ENCODE data around the gene NPAS3. TPM values are rescaled to one million over a fixed set of nuclear protein-coding genes. Genes with fewer than 3 reads are reported as not detected.

NPAS3 gene
- total and polyA plus RNA-seq, 2 of the 13 experiments (the other 11 are each of a cell fraction or from before 2014, with no cell fraction given) = not detected

DNA sequence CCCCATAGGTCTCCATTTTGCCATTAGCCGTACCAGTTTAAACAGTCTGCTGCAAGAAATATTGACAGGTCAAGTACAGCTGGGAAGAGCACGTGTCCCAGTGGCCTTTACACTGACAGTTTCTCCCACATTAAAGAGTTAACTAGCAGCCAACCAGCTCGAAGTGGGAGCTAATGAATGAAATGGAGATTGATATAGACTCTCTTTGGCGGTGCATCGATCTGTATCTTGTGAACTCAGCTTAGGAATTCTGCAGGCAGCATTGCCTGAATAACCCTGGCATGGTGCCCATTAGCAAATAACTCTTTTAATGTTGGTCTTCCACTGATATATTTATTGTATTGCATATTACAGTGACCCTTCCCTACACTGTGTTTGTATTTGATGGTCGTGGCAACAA, 692.8 kb downstream of the NPAS3 start:
- no peak overlapping the region for H3K4me2 ChIP-seq (ENCODE audit: low read depth, low read length)
- H3K27ac ChIP-seq (ENCODE audit: extremely low read length, insufficient read depth, low read length) = no peak overlapping the region
- H3K4me3 ChIP-seq (replicated peaks in 1 of 3; ENCODE audit: insufficient read depth in 1 of 3, low read depth in 2 of 3, low read length in 3 of 3) = no peak overlapping the region
- H3K4me1 ChIP-seq (ENCODE audit: insufficient read depth, low read length) = no peaks in the 10 kb centered on the region
- H3K79me2 ChIP-seq (ENCODE audit: insufficient read depth, low read length) = no peaks in the 10 kb centered on the region
- no peak overlapping the region for H3K9ac ChIP-seq (ENCODE audit: insufficient read depth, low read depth, low read length)
- BruUV-seq (replicated peaks) = no TSS peak
- ChIA-PET POLR2A (no interaction called here), CTCF (ENCODE audit: low intra/inter-chr PET ratio, low total read pairs) (no interaction called here)
- intact Hi-C loops (cut with micrococcal nuclease; ENCODE audit: unreplicated experiment) (no loop called here), in situ Hi-C loops (cut with HindIII; ENCODE audit: extremely low pct_ligation_motif_present, low pct_unique_long_range_greater_than_20kb) (no loop called here)
- DNase-seq (ENCODE audit: low spot score) (no peak), FAIRE-seq (no peak), ATAC-seq (no peak)
- H2AFZ ChIP-seq (ENCODE audit: low read length) = no peak overlapping the region
- H4K20me1 ChIP-seq (ENCODE audit: insufficient read depth, low read length) = no peaks in the 10 kb centered on the region
- H3K36me3 ChIP-seq (replicated peaks in 1 of 2; ENCODE audit: control insufficient read depth in 1 of 2, insufficient read depth in 2 of 2, low read length in 2 of 2) = no peaks in the 10 kb centered on the region
- 5% methylated on average over 6 of the region's 6 CpGs for WGBS (ENCODE audit: low lambda C conversion rate)
- H3K27me3 ChIP-seq (ENCODE audit: control insufficient read depth in 1 of 2, insufficient read depth in 2 of 2, low read length in 2 of 2) = peaks cover 0 to 2% of the 10 kb centered on the region in 2 experiments; a peak in 1 of 5 replicates
- H3K9me3 ChIP-seq (ENCODE audit: low read length) = no peaks in the 10 kb centered on the region
- TF ChIP-seq ZNF800 (CRISPR knock-in tag; IDR thresholded peaks at IDR 0.05) (no peak), KLF11 (CRISPR knock-in tag; IDR thresholded peaks at IDR 0.05) (no peak)

DNA sequence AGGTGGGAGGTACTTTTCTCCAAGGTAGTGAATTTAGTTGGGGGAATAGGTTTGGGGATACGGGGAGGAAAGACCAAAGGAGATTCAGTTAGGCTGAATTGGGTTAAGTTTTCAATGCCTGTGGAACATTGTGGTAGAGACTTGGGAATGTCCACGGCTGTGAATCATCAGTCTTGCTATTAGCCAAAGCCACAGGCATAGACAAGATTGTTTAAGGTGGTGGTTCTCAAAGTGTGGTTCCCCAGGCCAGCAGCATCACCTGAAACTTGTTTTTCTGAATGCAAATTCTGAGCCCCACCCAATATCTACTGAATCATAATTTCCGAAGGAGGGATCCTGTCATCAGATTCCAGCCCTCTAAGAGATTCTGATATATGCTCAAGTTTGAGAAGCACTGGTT, 696.0 kb downstream of the NPAS3 start:
- Histone ChIP-seq H3K9ac (ENCODE audit: insufficient read depth, low read depth, low read length) (no peak overlapping the region), H3K9me3 (ENCODE audit: low read length) (no peaks in the 10 kb centered on the region), H3K27ac (ENCODE audit: extremely low read length, insufficient read depth, low read length) (no peak overlapping the region), H3K4me1 (ENCODE audit: insufficient read depth, low read length) (no peaks in the 10 kb centered on the region), H3K4me3 (replicated peaks in 1 of 3; ENCODE audit: insufficient read depth in 1 of 3, low read depth in 2 of 3, low read length in 3 of 3) (no peak overlapping the region), H3K4me2 (ENCODE audit: low read depth, low read length) (no peak overlapping the region), H3K79me2 (ENCODE audit: insufficient read depth, low read length) (no peaks in the 10 kb centered on the region), H3K36me3 (replicated peaks in 1 of 2; ENCODE audit: control insufficient read depth in 1 of 2, insufficient read depth in 2 of 2, low read length in 2 of 2) (no peaks in the 10 kb centered on the region), H4K20me1 (ENCODE audit: insufficient read depth, low read length) (no peaks in the 10 kb centered on the region), H2AFZ (ENCODE audit: low read length) (no peak overlapping the region), H3K27me3 (ENCODE audit: control insufficient read depth in 1 of 2, insufficient read depth in 2 of 2, low read length in 2 of 2) (peaks cover 0 to 2% of the 10 kb centered on the region in 2 experiments; a peak in 1 of 5 replicates)
- no peak for ATAC-seq
- ChIA-PET POLR2A (no interaction called here), CTCF (ENCODE audit: low intra/inter-chr PET ratio, low total read pairs) (no interaction called here)
- DNase-seq (ENCODE audit: low spot score) = no peak
- in situ Hi-C loops (cut with HindIII; ENCODE audit: extremely low pct_ligation_motif_present, low pct_unique_long_range_greater_than_20kb) (no loop called here), intact Hi-C loops (cut with micrococcal nuclease; ENCODE audit: unreplicated experiment) (no loop called here)
- no TSS peak for BruUV-seq (replicated peaks)
- 4% methylated on average over 3 of the region's 3 CpGs for WGBS (ENCODE audit: low lambda C conversion rate)
- no peak for FAIRE-seq
- TF ChIP-seq NR3C1 (CRISPR knock-in tag; IDR thresholded peaks at IDR 0.05) (no peak), TAF15 (IDR thresholded peaks at IDR 0.05; ENCODE audit: low read depth, low read length, poor library complexity, severe bottlenecking) (no peak), MTA1 (CRISPR knock-in tag; IDR thresholded peaks at IDR 0.05; ENCODE audit: borderline replicate concordance) (no peak), MED13 (CRISPR knock-in tag; IDR thresholded peaks at IDR 0.05) (no peak), TGIF2 (CRISPR knock-in tag; IDR thresholded peaks at IDR 0.05) (no peak), ZNF276 (CRISPR knock-in tag; IDR thresholded peaks at IDR 0.05; ENCODE audit: low read depth) (no peak), PBX3 (CRISPR knock-in tag; IDR thresholded peaks at IDR 0.05; ENCODE audit: borderline replicate concordance) (no peak), ZNF772 (CRISPR knock-in tag; IDR thresholded peaks at IDR 0.05) (no peak), ZNF770 (CRISPR knock-in tag; IDR thresholded peaks at IDR 0.05) (no peak), REL (CRISPR knock-in tag; conservative IDR thresholded peaks at IDR 0.05) (no peak), KDM3A (CRISPR knock-in tag; IDR thresholded peaks at IDR 0.05; ENCODE audit: low read depth) (no peak)

All from HepG2 (cell line).